T-helper 1 cell treated with Interleukin-12 subunit alpha and Interleukin-12 subunit beta and Interleukin-4 antibody, amounts not matched to agents 30 μg/mL and 1 μg/mL, for 36 hours (primary cell): ENCODE results near the gene RPL27A.

Experiments
- H3K27ac Mint-ChIP-seq: one replicate; pipeline ENCODE4 v1.8.0; 2021; ENCODE audit warnings: mild to moderate bottlenecking, mixed read lengths
- H3K27me3 Mint-ChIP-seq: one replicate; pipeline ENCODE4 v1.8.0; 2021; ENCODE audit warnings: low read depth, mixed read lengths
- H3K36me3 Mint-ChIP-seq: one replicate; pipeline ENCODE4 v1.8.0; 2021; ENCODE audit warnings: low read depth, mixed read lengths
- H3K4me1 Mint-ChIP-seq: one replicate; pipeline ENCODE4 v1.8.0; 2021; ENCODE audit warnings: low read depth, mixed read lengths
- H3K4me3 Mint-ChIP-seq: one replicate; pipeline ENCODE4 v1.8.0; 2021; ENCODE audit warnings: mild to moderate bottlenecking, moderate library complexity, mixed read lengths
- H3K9me3 Mint-ChIP-seq: one replicate; pipeline ENCODE4 v1.8.0; 2021; ENCODE audit warnings: mixed read lengths

Gene RPL27A

DNA sequence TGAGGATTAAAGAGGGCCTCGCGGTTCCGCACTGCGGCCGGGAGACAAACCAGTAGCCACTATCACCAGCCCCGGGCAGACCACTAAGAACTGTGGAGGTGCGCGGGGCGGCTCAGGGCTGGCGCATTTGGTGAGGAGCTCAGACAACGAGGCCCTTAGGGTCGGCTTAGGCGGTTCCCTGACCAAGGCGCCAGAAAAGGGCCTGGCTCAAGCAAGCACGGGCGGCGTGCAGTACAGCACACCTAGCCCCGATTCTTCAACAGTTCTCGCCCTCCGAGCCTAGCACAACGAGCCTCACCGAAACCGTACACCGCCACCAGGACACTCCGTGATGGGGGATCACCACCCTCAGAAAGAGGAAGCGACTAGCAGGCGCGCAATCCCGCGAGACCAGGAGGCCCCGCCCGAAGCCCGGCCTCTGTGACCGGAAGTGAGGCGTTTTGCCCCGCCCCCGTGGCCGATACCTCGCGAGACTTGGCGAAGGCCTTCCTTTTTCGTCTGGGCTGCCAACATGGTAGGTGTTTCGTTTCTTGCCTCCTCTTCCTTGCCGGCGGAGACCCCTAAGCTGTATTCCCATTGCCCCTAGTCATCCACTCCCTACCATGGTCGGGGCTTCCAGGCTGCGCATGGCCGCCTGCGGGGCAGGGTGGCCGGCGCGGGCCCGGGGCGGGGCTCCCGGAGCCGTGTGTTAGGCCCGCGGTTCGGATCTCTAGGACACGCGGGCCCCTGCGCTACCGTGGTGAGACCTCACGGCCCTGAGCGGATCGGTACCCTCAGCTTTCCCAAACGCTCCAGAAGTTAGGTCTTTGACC lies at the start of gene RPL27A, which contains the start of gene TRIM66:
Gene RPL27A (plus strand): TSS at position 490 of the 812 bp plus-strand sequence. CDS start 22 bp downstream, at position 512.
Gene TRIM66 (minus strand): TSS at position 363 of the 812 bp plus-strand sequence. CDS start 10,391 bp downstream, outside the sequence.
- Mint-ChIP-seq H3K9me3 (no peaks in the 10 kb centered on the region), H3K27me3 (no peaks in the 10 kb centered on the region), H3K4me3 (peak within 1 kb of the TSS; percentile 92), H3K4me1 (peaks cover 36% of the 10 kb centered on the region), H3K27ac (peak within 1 kb of the TSS; percentile 96), H3K36me3 (peaks cover 49% of the 10 kb centered on the region)

DNA sequence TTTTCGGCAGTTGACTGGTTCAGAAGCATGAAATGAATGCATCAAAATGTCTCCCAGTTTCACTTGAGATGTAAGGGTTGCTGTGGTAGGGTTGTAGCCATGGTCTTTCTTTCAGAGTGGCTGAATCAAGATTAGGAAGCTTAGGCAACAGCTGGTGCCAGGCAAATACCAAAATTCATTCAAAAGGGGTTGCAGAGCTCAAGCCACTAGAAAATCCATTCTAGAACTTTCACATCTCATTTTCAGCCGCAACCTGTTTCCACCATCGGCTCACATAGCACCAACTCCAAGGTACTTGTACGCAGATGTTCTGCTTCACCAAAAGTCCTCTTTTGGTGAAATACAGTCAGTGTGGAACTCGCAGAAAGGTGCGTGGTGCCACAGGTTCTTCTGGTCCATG lies 48.1 kb upstream of the RPL27A start:
- Mint-ChIP-seq H3K27ac (no peak overlapping the region), H3K9me3 (peaks cover 4% of the 10 kb centered on the region), H3K4me1 (no peaks in the 10 kb centered on the region), H3K27me3 (no peaks in the 10 kb centered on the region), H3K4me3 (no peak overlapping the region), H3K36me3 (peaks cover 22% of the 10 kb centered on the region)

DNA sequence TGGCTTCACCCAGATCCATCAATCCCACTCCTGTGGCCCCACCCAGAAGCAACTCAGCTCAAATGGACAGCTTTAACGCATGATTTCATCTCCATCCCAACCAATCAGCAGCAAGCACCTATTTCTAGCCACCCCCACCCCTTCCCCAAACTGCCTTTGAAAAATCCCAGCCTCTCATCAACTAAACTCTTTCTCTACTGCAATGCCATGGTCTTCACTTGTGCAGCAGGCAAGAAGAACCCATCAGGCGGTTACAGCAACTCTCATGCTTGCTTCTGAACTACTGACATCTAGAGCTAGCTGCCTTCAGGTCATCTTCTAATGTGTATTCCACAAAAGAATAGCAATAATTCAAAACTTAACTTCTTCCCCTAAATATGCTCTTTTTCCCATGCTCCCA lies 46.5 kb upstream of the RPL27A start:
- no peak overlapping the region for H3K27ac Mint-ChIP-seq
- peaks cover 4% of the 10 kb centered on the region for H3K9me3 Mint-ChIP-seq
- no peaks in the 10 kb centered on the region for H3K27me3 Mint-ChIP-seq
- no peak overlapping the region for H3K4me3 Mint-ChIP-seq
- peaks cover 22% of the 10 kb centered on the region for H3K36me3 Mint-ChIP-seq
- H3K4me1 Mint-ChIP-seq: peaks cover 1% of the 10 kb centered on the region

DNA sequence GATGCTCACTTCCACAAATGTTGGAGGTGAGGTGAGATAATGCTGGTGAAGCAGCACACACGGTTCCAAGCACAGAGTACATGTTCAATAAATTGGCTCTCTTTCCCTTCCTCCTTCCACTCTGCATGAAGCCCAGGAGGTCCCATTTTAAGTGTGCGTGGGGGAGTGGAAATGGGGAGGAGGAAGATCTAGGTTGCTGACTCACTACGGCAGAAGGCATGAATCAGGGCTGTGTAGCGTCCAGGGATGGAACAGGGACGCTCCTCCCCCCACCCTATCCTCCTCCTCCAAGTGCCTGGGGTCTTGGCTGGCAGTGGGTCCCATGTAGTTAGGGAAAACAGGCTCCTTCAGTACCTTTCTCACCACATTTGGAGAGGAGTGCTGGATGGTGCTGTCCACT lies 44.3 kb upstream of the RPL27A start:
- H3K9me3 Mint-ChIP-seq: peaks cover 4% of the 10 kb centered on the region

DNA sequence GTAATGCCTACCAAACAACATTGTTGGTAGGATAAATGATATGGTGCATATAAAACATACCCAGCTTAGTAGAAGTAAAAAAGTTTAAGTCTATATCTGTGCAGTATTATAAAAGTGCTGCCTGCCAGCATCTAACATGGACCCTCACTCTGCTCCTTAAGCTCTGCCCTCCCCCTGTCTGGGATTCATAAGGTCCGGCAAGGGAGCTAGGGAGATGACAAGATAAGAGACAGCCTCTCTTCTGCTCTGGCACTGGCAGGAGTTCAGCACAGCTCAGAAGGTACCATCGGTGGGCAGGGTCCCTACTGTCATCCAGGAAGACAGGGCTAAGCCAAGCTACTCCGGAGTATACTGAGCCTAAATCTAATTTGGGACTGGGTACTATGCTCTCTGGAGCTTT lies 42.9 kb upstream of the RPL27A start:
- H3K4me1 Mint-ChIP-seq: peaks cover 4% of the 10 kb centered on the region
- H3K27me3 Mint-ChIP-seq: no peaks in the 10 kb centered on the region
- H3K27ac Mint-ChIP-seq: no peak overlapping the region
- H3K4me3 Mint-ChIP-seq: no peak overlapping the region
- peaks cover 20% of the 10 kb centered on the region for H3K36me3 Mint-ChIP-seq
- peaks cover 4% of the 10 kb centered on the region for H3K9me3 Mint-ChIP-seq

More for the DNA sequence above, 44.3 kb upstream of the RPL27A start:
- H3K36me3 Mint-ChIP-seq: peaks cover 20% of the 10 kb centered on the region
- H3K4me3 Mint-ChIP-seq: no peak overlapping the region
- H3K27me3 Mint-ChIP-seq: no peaks in the 10 kb centered on the region
- no peak overlapping the region for H3K27ac Mint-ChIP-seq
- peaks cover 4% of the 10 kb centered on the region for H3K4me1 Mint-ChIP-seq

DNA sequence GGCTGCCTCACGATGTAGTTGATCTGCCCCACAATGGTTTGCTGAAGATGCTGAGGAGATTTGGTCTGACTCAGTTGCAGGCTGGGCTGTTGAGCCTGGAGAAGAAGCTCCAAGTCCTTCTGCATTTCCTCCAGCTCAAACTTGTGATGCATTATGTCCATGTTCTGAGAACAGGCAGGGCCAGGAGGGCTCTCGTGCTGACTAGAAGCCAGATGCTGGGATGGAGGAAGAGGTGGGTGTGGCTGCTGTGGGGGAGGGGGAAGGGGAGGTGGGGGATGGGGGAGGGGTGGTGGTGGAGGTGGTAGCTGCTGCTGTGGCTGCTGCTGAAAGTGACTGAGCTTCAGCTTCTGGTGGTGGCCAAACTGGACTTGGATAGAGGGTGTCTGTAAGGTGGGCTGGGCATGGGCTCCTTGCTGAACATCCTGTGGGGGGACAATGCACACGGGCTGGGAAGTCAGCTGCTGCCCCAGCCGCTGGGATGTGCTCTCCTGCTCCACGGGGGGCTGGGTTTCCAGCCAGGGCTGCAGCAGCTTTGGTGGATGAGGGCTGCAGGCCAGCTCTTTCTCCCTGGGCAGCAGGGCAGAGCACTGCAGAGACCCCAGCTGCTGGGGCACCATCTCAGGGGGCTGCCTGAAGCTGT lies 42.2 kb upstream of the RPL27A start:
- Mint-ChIP-seq H3K27me3 (no peaks in the 10 kb centered on the region), H3K27ac (no peak overlapping the region), H3K4me1 (peaks cover 4% of the 10 kb centered on the region), H3K9me3 (peaks cover 4% of the 10 kb centered on the region), H3K4me3 (no peak overlapping the region), H3K36me3 (peaks cover 20% of the 10 kb centered on the region)

DNA sequence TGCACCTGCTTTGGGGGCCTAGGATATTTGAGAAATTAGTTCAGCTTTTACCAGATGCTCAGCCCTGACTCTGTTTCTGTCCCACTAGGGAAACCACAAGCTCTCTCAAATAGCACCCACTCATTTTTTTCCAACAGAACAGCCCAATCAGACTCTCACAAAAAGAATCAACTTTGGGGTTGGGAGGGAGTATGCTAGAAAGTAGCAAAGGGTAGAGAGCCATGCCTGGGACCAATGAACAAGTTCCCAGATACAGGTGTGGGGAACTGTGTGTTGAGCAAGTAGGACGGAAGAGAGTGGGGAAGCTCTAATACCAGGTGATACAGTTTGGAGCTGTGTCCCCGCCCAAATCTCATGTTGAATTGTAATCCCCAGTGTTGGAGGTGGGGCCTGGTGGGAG lies 41.3 kb upstream of the RPL27A start:
- peaks cover 15% of the 10 kb centered on the region for H3K36me3 Mint-ChIP-seq
- H3K27ac Mint-ChIP-seq: no peak overlapping the region
- H3K27me3 Mint-ChIP-seq: no peaks in the 10 kb centered on the region
- no peaks in the 10 kb centered on the region for H3K9me3 Mint-ChIP-seq
- H3K4me3 Mint-ChIP-seq: no peak overlapping the region
- H3K4me1 Mint-ChIP-seq: peaks cover 4% of the 10 kb centered on the region

DNA sequence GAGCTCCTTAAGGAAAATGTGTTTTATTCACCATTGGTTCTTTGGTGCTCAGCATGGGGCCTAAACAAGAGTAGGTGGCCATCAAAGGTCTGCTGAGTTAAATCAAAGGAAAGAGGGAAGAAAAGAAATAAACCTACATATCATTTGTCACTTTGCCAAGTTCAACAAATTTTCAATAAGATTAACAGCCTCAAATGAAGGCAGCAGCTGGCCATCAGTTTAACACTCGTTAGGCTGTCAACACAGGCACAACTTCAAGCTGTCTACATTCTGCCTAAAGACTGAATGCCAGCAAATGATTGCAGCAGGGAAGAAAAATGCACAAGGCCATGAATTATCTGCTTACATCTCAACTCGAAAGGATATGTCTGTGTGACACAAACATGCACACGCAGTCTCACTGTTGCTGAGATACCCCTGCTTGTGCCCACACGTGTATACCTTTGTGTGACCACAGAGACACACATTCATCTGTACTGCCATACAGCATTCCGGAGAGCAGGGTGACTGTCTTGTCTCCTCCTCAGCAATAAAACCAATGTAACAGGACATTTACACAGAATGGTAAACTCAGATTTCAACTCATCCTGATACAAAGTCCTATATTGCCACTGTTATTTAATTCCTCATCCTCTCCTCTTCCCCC lies 40.3 kb upstream of the RPL27A start:
- Mint-ChIP-seq H3K36me3 (peaks cover 9% of the 10 kb centered on the region), H3K4me1 (peaks cover 5% of the 10 kb centered on the region), H3K27me3 (no peaks in the 10 kb centered on the region), H3K9me3 (no peaks in the 10 kb centered on the region), H3K27ac (no peak overlapping the region), H3K4me3 (no peak overlapping the region)

DNA sequence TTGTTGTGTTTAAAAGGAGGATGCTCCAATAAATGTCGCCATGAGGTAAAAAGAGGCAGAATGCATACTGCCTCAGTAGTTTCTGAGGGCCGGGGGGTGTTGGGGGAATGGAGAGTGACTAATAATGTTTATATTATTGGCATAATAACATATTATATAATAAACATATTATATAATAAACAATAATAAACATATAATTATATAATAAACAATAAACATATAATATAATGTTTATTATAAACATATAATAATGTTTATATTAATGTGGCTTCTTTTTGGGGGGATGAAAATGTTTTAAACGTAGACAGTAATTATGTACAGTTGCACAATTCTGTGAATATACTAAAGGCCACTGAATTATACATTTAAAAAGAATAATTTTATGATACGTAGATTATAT lies 35.7 kb upstream of the RPL27A start:
- Mint-ChIP-seq H3K9me3 (no peaks in the 10 kb centered on the region), H3K36me3 (peaks cover 5% of the 10 kb centered on the region), H3K4me3 (no peak overlapping the region), H3K27me3 (no peaks in the 10 kb centered on the region), H3K27ac (no peak overlapping the region), H3K4me1 (peaks cover 7% of the 10 kb centered on the region)

DNA sequence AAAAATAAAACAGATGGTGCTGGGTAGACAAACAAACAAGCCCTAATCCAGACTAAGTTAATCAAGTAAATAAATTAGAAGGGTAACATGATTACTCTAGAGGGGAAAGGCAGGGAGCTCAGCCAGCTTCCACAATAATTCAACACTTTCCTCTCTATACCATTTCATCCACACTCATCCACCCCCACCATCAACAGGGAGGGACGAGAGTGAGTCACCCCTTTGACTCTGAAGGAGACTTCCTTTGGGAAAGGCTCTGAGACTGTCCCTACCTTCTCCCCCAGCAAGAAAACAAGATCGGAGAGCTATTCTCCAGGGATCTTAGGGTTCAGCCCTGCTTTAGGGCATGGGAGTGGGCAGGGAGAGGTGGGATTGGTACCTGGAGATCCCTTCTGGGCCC lies 33.2 kb upstream of the RPL27A start:
- no peak overlapping the region for H3K4me3 Mint-ChIP-seq
- peaks cover 15% of the 10 kb centered on the region for H3K36me3 Mint-ChIP-seq
- no peaks in the 10 kb centered on the region for H3K9me3 Mint-ChIP-seq
- H3K27me3 Mint-ChIP-seq: no peaks in the 10 kb centered on the region
- H3K4me1 Mint-ChIP-seq: peaks cover 15% of the 10 kb centered on the region
- H3K27ac Mint-ChIP-seq: no peak overlapping the region

DNA sequence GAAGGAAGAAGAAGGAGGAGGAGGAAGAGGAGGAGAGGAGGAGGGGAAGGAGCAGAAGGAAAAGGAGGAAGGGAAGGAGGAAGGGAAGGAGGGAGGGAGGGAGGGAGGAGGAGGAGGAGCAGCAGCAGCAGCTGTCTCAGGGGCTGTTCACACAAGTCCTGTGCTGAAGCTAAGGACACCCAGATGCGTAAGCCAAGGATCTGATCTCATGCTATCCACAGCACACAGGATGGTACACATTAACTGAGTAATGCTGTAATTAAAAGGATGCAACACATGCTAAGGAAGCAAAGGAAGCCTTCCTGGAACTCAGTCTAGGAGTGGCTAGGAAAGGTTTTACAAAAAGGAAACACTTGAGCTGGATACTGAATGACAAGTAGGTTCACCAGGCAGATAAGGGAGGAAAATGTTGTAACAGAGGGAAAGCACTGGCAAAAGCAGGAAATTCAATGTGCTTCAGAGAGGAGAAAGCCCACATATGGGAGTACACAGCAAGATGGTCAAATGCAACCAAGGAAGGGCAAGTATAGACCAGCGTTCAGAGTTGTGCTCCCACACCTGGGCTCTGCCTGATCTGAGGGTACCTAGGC lies 32.1 kb upstream of the RPL27A start:
- Mint-ChIP-seq H3K27ac (no peak overlapping the region), H3K9me3 (no peaks in the 10 kb centered on the region), H3K4me1 (peaks cover 18% of the 10 kb centered on the region), H3K27me3 (no peaks in the 10 kb centered on the region), H3K36me3 (peaks cover 18% of the 10 kb centered on the region), H3K4me3 (no peak overlapping the region)

DNA sequence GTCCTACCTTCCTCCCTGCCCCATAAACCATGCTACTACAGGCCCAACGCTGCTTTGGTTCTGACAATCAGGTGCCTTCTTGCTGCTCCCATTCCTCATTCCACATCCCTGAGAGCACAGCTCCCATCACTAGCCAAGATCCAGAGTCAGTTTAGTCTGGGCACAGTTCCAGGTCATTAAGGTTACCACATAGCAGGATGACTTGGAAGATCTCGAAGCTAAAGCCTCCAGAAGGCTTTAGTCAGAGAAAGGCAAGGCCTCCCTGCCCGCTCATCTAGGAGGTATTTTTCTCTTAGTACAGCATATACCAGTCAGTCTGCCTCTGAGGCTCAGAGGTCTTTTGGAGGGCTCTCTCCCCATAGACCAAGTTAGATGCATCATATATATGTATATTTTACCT lies 30.5 kb upstream of the RPL27A start:
- Mint-ChIP-seq H3K36me3 (peaks cover 18% of the 10 kb centered on the region), H3K27me3 (no peaks in the 10 kb centered on the region), H3K27ac (no peak overlapping the region), H3K4me3 (no peak overlapping the region), H3K9me3 (no peaks in the 10 kb centered on the region), H3K4me1 (peaks cover 18% of the 10 kb centered on the region)

DNA sequence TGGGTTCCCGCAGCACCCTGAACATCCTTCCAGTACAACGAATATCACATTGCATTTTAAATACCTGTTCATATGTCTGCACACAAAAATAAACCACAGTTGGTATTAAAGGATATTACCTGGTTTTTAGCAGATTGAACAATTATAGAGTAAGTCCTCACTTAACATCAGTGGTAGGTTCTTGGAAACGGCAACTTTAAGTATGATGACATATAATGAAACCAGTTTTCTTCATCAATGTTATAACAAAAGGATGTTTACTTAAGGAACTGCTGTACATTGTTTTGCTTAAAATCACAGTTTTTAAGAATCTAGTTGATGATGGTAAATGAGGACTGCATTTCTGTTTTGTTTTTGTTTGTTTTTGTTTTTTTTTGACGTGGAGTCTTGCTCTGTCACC lies 28.1 kb upstream of the RPL27A start:
- no peaks in the 10 kb centered on the region for H3K9me3 Mint-ChIP-seq
- no peaks in the 10 kb centered on the region for H3K27me3 Mint-ChIP-seq
- peak overlapping the region; percentile 76 for H3K27ac Mint-ChIP-seq

DNA sequence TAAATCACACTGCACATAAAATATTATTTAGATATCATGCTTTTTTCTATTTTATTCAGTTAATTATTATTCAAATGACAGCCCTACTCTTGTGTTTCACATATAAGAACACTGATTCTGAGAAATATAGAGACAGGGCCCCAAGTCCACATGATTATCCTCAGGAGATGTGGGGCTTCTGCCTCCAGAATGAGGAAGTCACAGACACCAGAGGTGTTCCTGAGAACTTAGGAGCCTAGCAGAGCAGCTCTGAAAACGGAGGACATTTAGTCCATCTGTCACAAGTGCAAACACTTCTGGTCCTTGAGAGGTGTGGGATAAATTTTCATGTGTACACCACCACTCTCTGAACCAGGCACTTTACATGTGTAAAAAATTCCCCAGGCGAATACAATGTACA lies 26.3 kb upstream of the RPL27A start:
- Mint-ChIP-seq H3K27ac (peak overlapping the region; percentile 9), H3K9me3 (no peaks in the 10 kb centered on the region), H3K27me3 (no peaks in the 10 kb centered on the region), H3K4me3 (no peak overlapping the region), H3K36me3 (peaks cover 13% of the 10 kb centered on the region), H3K4me1 (peaks cover 11% of the 10 kb centered on the region)

More for the DNA sequence above, 28.1 kb upstream of the RPL27A start:
- Mint-ChIP-seq H3K4me3 (no peak overlapping the region), H3K36me3 (peaks cover 13% of the 10 kb centered on the region), H3K4me1 (peaks cover 13% of the 10 kb centered on the region)
